CD8-positive, alpha-beta memory T cell (primary cell): ENCODE data around the gene KLHDC10. TPM values are rescaled to one million over a fixed set of nuclear protein-coding genes. Genes with fewer than 3 reads are reported as not detected.

Source experiments
- CTCF ChIA-PET: fragments of 350-600 bp; sonication (Branson Sonifier 250); formaldehyde crosslinking; loops from one replicate; lab custom pipeline; 2021; ENCODE audit warnings: antibody characterized with exemption; lab: Charles Lee
- POLR2A ChIA-PET: fragments of 350-600 bp; sonication (Branson Sonifier 250); formaldehyde crosslinking; loops from one replicate; lab custom pipeline; 2021; ENCODE audit warnings: antibody characterized with exemption; lab: Charles Lee
- DNase-seq, 5 donors: peaks; one replicate each; pipeline versions ENCODE4 v3.0.0 to v3.0.0-alpha.2; 2020 to 2022; ENCODE audit warnings: mixed read lengths in 1 of 5
- H3K27ac ChIP-seq: one replicate; pipeline ENCODE4 v1.7.0; 2013; ENCODE audit warnings: low read depth, mild to moderate bottlenecking, low read length, moderate library complexity
- H3K27me3 ChIP-seq: 2 replicates; pipeline ENCODE4 v1.7.0; 2013; ENCODE audit warnings: low read length, mild to moderate bottlenecking; ENCODE audit not compliant: insufficient read depth, poor library complexity, severe bottlenecking
- H3K36me3 ChIP-seq: 2 replicates; pipeline ENCODE4 v1.7.0; 2013; ENCODE audit warnings: mild to moderate bottlenecking, low read length, moderate library complexity; ENCODE audit not compliant: insufficient read depth
- H3K4me1 ChIP-seq: 2 replicates; pipeline ENCODE4 v1.7.0; 2013; ENCODE audit warnings: mild to moderate bottlenecking, low read length, moderate library complexity; ENCODE audit not compliant: insufficient read depth
- H3K4me3 ChIP-seq: 2 replicates; pipeline ENCODE4 v1.7.0; 2013; ENCODE audit warnings: mild to moderate bottlenecking, low read length
- H3K9me3 ChIP-seq: 2 replicates; pipeline ENCODE4 v1.7.0; 2013; ENCODE audit warnings: mild to moderate bottlenecking, low read length
- H3K27ac Mint-ChIP-seq, 8 donors: one replicate each; pipeline ENCODE4 v1.8.0; 2020 to 2021; ENCODE audit warnings: mixed read lengths in 8 of 8, mild to moderate bottlenecking in 6 of 8, inconsistent platforms in 3 of 8, moderate library complexity in 3 of 8
- H3K27me3 Mint-ChIP-seq, 2 donors: one replicate each; pipeline ENCODE4 v1.8.0; 2020 to 2021; ENCODE audit warnings: mixed read lengths in 2 of 2, mild to moderate bottlenecking in 1 of 2, moderate library complexity in 1 of 2
- H3K36me3 Mint-ChIP-seq, 3 donors: one replicate each; pipeline ENCODE4 v1.8.0; 2020 to 2021; ENCODE audit warnings: mixed read lengths in 3 of 3, inconsistent platforms in 1 of 3, mild to moderate bottlenecking in 1 of 3
- H3K4me1 Mint-ChIP-seq, 3 donors: one replicate each; pipeline ENCODE4 v1.8.0; 2020 to 2021; ENCODE audit warnings: mixed read lengths in 3 of 3, inconsistent platforms in 1 of 3, mild to moderate bottlenecking in 1 of 3
- H3K4me3 Mint-ChIP-seq, 7 donors: one replicate each; pipeline ENCODE4 v1.8.0; 2020 to 2021; ENCODE audit warnings: mixed read lengths in 7 of 7, mild to moderate bottlenecking in 6 of 7, moderate library complexity in 4 of 7, inconsistent platforms in 2 of 7
- H3K9me3 Mint-ChIP-seq, 5 donors: one replicate each; pipeline ENCODE4 v1.8.0; 2020 to 2022; ENCODE audit warnings: mixed read lengths in 5 of 5, mild to moderate bottlenecking in 3 of 5, moderate library complexity in 2 of 5, inconsistent platforms in 1 of 5
- polyA plus RNA-seq: library from polyadenylated mRNA; unstranded; fragments of 300-500 nt; fragmentation: Illumina TruSeq; gene quantifications from one replicate; pipeline ENCODE4 v1.2.3, GENCODE V29; 2021
- total RNA-seq, 2 experiments: library from RNA; stranded (reverse); gene quantifications; one replicate each; pipeline ENCODE4 v1.2.3, GENCODE V29; 2021

The KLHDC10 gene
- total and polyA plus RNA-seq, 3 experiments from 2014 or later = 2.2 to 19.2 (median 18.7) TPM

GRCh38 chr7:130134106-130134636 is 63.8 kb downstream of the KLHDC10 start:
- H3K27ac Mint-ChIP-seq = peak overlapping the region in 1 of 8 donors; percentile 84
- H3K27ac ChIP-seq = peak overlapping the region; percentile 75
- H3K4me3 Mint-ChIP-seq = no peak overlapping the region
- H3K4me1 Mint-ChIP-seq = peaks cover 9 to 19% (median 15%) of the 10 kb centered on the region in 3 donors
- DNase-seq = no peak
- H3K9me3 Mint-ChIP-seq = no peaks in the 10 kb centered on the region
- H3K9me3 ChIP-seq = no peaks in the 10 kb centered on the region
- no peaks in the 10 kb centered on the region for H3K27me3 ChIP-seq
- peaks cover 10 to 75% (median 27%) of the 10 kb centered on the region in 3 donors for H3K36me3 Mint-ChIP-seq
- H3K36me3 ChIP-seq = peaks cover 14% of the 10 kb centered on the region
- H3K27me3 Mint-ChIP-seq = no peaks in the 10 kb centered on the region
- H3K4me1 ChIP-seq = peaks cover 13% of the 10 kb centered on the region
- H3K4me3 ChIP-seq = no peak overlapping the region
- ChIA-PET POLR2A (no interaction called here), CTCF (no interaction called here)

DNA sequence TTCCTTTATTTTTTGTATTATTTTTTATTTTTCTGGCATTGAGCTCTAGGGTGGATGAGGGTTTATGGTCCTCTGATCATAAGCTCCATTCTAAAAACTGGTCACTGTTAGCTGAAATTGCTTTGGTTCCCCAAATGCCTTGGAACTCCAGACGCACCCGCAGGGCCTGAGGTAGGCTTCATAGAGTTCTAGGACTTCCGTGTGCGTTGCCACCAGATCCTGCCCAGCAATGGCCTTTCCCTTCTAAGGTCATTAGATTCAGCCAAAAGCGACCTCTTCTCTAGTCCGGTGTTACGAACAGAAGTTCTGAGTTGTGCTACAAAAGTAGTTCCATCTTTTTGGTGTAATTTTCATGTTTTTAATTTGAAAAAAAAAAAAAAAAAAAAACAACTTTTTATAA is 64.4 kb downstream of the KLHDC10 start:
- H3K4me3 ChIP-seq = no peak overlapping the region
- peaks cover 8% of the 10 kb centered on the region for H3K36me3 ChIP-seq
- H3K9me3 ChIP-seq = no peaks in the 10 kb centered on the region
- Mint-ChIP-seq H3K9me3 (no peaks in the 10 kb centered on the region), H3K4me1 (peaks cover 9 to 23% (median 15%) of the 10 kb centered on the region in 3 donors), H3K36me3 (peaks cover 10 to 74% (median 26%) of the 10 kb centered on the region in 3 donors), H3K27me3 (no peaks in the 10 kb centered on the region), H3K27ac (peak overlapping the region in 1 of 8 donors; percentile 84), H3K4me3 (no peak overlapping the region)
- no peak for DNase-seq
- H3K27me3 ChIP-seq = no peaks in the 10 kb centered on the region
- ChIA-PET CTCF (no interaction called here), POLR2A (no interaction called here)
- H3K27ac ChIP-seq = peak overlapping the region; percentile 75
- H3K4me1 ChIP-seq = peaks cover 13% of the 10 kb centered on the region

GRCh38 chr7:130135208-130136205 is 65.2 kb downstream of the KLHDC10 start:
- Mint-ChIP-seq H3K27ac (peak overlapping the region in 3 of 8 donors; percentile 24 to 51 (median 35)), H3K36me3 (peaks cover 6 to 72% (median 26%) of the 10 kb centered on the region in 3 donors), H3K27me3 (no peaks in the 10 kb centered on the region), H3K9me3 (no peaks in the 10 kb centered on the region), H3K4me1 (peaks cover 13 to 31% (median 22%) of the 10 kb centered on the region in 3 donors), H3K4me3 (no peak overlapping the region)
- ChIA-PET CTCF (interaction anchor here (1.4 kb wide), 1 partner anchor 29 kb away, joined by 4 read pairs; no protein-coding TSS in a partner anchor), POLR2A (interaction anchor here (0.5 kb wide), 1 partner anchor 1130 kb away, joined by 4 read pairs; no protein-coding TSS in a partner anchor)
- Histone ChIP-seq H3K27me3 (no peaks in the 10 kb centered on the region), H3K4me3 (no peak overlapping the region), H3K4me1 (peaks cover 13% of the 10 kb centered on the region), H3K9me3 (no peaks in the 10 kb centered on the region), H3K27ac (peak overlapping the region; percentile 75), H3K36me3 (peaks cover 7% of the 10 kb centered on the region)
- DNase-seq = no peak

GRCh38 chr7:130136579-130137167 is 66.3 kb downstream of the KLHDC10 start:
- H3K4me1 Mint-ChIP-seq = peaks cover 13 to 31% (median 25%) of the 10 kb centered on the region in 3 donors
- no peak for DNase-seq
- ChIA-PET CTCF (interaction anchor here (1.4 kb wide), 1 partner anchor 28 kb away, joined by 4 read pairs; no protein-coding TSS in a partner anchor), POLR2A (interaction anchor here (0.5 kb wide), 1 partner anchor 1131 kb away, joined by 4 read pairs; no protein-coding TSS in a partner anchor)
- peaks cover under 1 to 61% (median 18%) of the 10 kb centered on the region in 3 donors for H3K36me3 Mint-ChIP-seq
- no peak overlapping the region for H3K27ac Mint-ChIP-seq
- Histone ChIP-seq H3K27ac (peak overlapping the region; percentile 75), H3K27me3 (no peaks in the 10 kb centered on the region), H3K9me3 (no peaks in the 10 kb centered on the region), H3K4me3 (no peak overlapping the region), H3K4me1 (peaks cover 20% of the 10 kb centered on the region), H3K36me3 (peaks cover 7% of the 10 kb centered on the region)
- H3K9me3 Mint-ChIP-seq = no peaks in the 10 kb centered on the region
- no peaks in the 10 kb centered on the region for H3K27me3 Mint-ChIP-seq
- no peak overlapping the region for H3K4me3 Mint-ChIP-seq

GRCh38 chr7:130137207-130137606 is 66.9 kb downstream of the KLHDC10 start:
- CTCF ChIA-PET = no interaction called here
- H3K4me3 ChIP-seq = no peak overlapping the region

DNA sequence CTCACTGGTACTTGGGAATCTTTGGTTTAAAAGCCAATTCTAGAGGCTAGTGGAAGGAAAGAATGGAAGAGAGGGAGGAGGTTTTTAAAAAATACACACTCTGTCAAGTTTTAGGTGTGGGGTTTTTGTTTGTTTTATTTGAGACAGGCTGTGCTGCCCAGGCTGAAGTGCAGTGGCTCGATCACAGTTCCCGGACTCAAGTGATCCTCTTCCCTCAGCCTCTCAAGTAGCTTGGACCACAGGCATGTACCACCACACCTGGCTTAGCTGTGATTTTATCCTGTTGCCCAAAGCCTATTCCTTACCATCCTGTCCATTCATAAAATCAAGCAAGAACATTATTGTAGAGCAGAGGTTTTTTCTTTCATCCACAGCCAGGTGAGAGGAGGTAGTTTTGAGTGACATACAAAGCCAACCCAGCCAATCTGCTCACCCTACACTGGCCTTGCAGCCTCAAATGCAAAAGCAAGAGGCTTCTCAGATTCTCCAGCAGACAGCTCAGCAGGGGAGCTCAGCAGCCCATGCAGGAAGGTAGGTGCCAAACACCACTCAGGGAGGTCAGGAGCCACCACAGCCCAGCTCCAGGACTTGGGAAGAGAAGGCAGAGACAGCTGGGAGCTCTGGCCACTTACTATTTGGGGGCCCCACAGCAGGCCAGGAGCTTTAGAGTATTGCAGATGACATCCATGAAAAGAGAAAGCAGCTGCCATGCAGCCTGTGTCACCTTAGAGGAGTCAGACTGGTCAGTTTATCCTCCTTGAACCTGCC is 69.0 kb downstream of the KLHDC10 start:
- CTCF ChIA-PET = no interaction called here
- H3K4me1 Mint-ChIP-seq = peaks cover 13 to 31% (median 27%) of the 10 kb centered on the region in 3 donors
- no peaks in the 10 kb centered on the region for H3K9me3 Mint-ChIP-seq
- H3K4me3 ChIP-seq = no peak overlapping the region
- H3K36me3 Mint-ChIP-seq = peaks cover 0 to 37% (median 16%) of the 10 kb centered on the region in 3 donors
- H3K27me3 ChIP-seq = no peaks in the 10 kb centered on the region
- peak overlapping the region in 6 of 7 donors; percentile 31 to 53 (median 46) for H3K4me3 Mint-ChIP-seq
- peaks cover 0 to 1% of the 10 kb centered on the region in 2 donors for H3K27me3 Mint-ChIP-seq
- H3K27ac Mint-ChIP-seq = peak overlapping the region in 1 of 8 donors; percentile 68
- DNase-seq = no peak
- peaks cover under 1% of the 10 kb centered on the region for H3K36me3 ChIP-seq
- H3K4me1 ChIP-seq = peaks cover 25% of the 10 kb centered on the region
- H3K27ac ChIP-seq = no peak overlapping the region
- no peaks in the 10 kb centered on the region for H3K9me3 ChIP-seq
- POLR2A ChIA-PET = interaction anchor here (0.8 kb wide), 1 partner anchor 24 kb away, joined by 3 read pairs; no protein-coding TSS in a partner anchor

More at GRCh38 chr7:130137207-130137606, 66.9 kb downstream of the KLHDC10 start:
- Mint-ChIP-seq H3K4me1 (peaks cover 13 to 31% (median 27%) of the 10 kb centered on the region in 3 donors), H3K4me3 (no peak overlapping the region), H3K36me3 (peaks cover 0 to 57% (median 16%) of the 10 kb centered on the region in 3 donors), H3K27ac (no peak overlapping the region), H3K27me3 (no peaks in the 10 kb centered on the region), H3K9me3 (no peaks in the 10 kb centered on the region)
- POLR2A ChIA-PET = no interaction called here
- H3K27ac ChIP-seq = peak overlapping the region; percentile 75
- no peaks in the 10 kb centered on the region for H3K27me3 ChIP-seq
- no peak for DNase-seq
- no peaks in the 10 kb centered on the region for H3K9me3 ChIP-seq
- H3K36me3 ChIP-seq = peaks cover 7% of the 10 kb centered on the region
- peaks cover 25% of the 10 kb centered on the region for H3K4me1 ChIP-seq
